ENCODE measurements around the gene KRTAP5-10. TPM values are rescaled to one million over a fixed set of nuclear protein-coding genes. Genes with fewer than 3 reads are reported as not detected.

Gene KRTAP5-10
- total and polyA plus RNA-seq, 2 of the 8 experiments (the other 6 are each of a cell fraction or from before 2014, with no cell fraction given), result 0.12 TPM; not detected in 1

DNA sequence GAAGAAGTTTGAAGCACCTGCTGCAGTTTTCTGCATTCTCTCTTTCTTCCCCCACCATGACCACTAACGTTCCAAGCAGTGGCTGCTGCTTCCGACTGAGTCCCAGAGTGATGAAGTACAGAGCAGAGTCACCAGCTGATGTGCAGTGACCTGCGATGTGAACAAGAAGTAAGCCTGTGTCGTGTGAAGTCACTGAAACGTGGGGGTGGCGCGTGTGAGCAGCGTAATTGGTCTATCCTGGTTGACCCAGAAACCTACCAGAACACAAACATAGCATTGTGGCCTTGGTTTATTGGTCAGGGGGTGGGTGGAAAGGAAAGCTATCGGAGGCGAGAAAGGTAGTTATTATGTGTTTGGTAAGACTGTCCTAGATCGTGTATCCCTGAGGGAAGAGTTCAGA, 34.8 kb upstream of the KRTAP5-10 start:
- no peaks in the 10 kb centered on the region for H3K79me1 ChIP-seq (ENCODE audit: low read depth, low read length)
- POLR2A ChIA-PET (ENCODE audit: partially characterized antibody), result no interaction called here
- no peaks in the 10 kb centered on the region; the same call in 1 of the 2 replicates for H3K23me2 ChIP-seq (ENCODE audit: low read depth, low read length)
- DNase-seq (ENCODE audit: low read depth in 1 of 2, low spot score in 2 of 2), result peak in 1 of 2 experiments; percentile 13
- 91% methylated on average over 11 of the region's 11 CpGs; no CpG with 5 or more reads in 1 of the 2 experiments for whole genome bisulfite sequencing, 2 experiments (ENCODE audit: extremely low coverage in 1 of 2, insufficient coverage in 1 of 2, insufficient read length in 1 of 2, insufficient replicate concordance in 2 of 2, low coverage in 1 of 2, low lambda C conversion rate in 2 of 2, missing lambda C conversion rate in 1 of 2)
- H3K4me1 ChIP-seq (replicated peaks in 1 of 4; ENCODE audit: control insufficient read depth in 3 of 4, insufficient read depth in 4 of 4, low read length in 3 of 4), result no peaks in the 10 kb centered on the region
- no peak overlapping the region for H3K4ac ChIP-seq (replicated peaks; ENCODE audit: insufficient read length, low read depth, low read length)
- H3K4me2 ChIP-seq (ENCODE audit: insufficient read depth in 1 of 2, low read depth in 2 of 2, low read length in 2 of 2), result no peak overlapping the region
- no peak overlapping the region for H2BK15ac ChIP-seq (ENCODE audit: low read length)
- H2BK5ac ChIP-seq (ENCODE audit: low read depth, low read length), result no peak overlapping the region
- H4K8ac ChIP-seq (ENCODE audit: extremely low read depth, insufficient read depth, low read length), result no peak overlapping the region
- no peak overlapping the region for H4K91ac ChIP-seq (replicated peaks; ENCODE audit: insufficient read length, low read length)
- no peak for TF ChIP-seq FOSL1 (IDR thresholded peaks at IDR 0.05; ENCODE audit: insufficient read depth, low read depth, low read length)
- TF ChIP-seq CTCF (IDR thresholded peaks at IDR 0.05; ENCODE audit: control extremely low read depth in 1 of 3, insufficient read depth in 1 of 3, low read depth in 1 of 3, low read length in 3 of 3), result no peak
- no peak for TF ChIP-seq CREB1 (IDR thresholded peaks at IDR 0.05)
- TF ChIP-seq PHF8 (conservative IDR thresholded peaks at IDR 0.05; ENCODE audit: low read depth, low read length), result no peak
- TF ChIP-seq ZNF274 (IDR thresholded peaks at IDR 0.05; ENCODE audit: borderline replicate concordance, extremely low read depth, low read length), result no peak
- no peak for TF ChIP-seq POLR2A (IDR thresholded peaks at IDR 0.05; ENCODE audit: control extremely low read depth in 1 of 2, low read depth in 2 of 2, low read length in 2 of 2)
- H3K23ac ChIP-seq (ENCODE audit: insufficient read length), result no peak overlapping the region
- no peaks in the 10 kb centered on the region for H3K9me3 ChIP-seq (ENCODE audit: insufficient read depth in 2 of 2, low read depth in 1 of 2, low read length in 1 of 2)
- CTCF ChIA-PET (ENCODE audit: partially characterized antibody), result interaction anchor here (1.2 to 1.7 kb wide), 2 partner anchors 11 to 33 kb away, joined by 3 to 5 read pairs; no protein-coding TSS in a partner anchor
- no peak overlapping the region for H4K5ac ChIP-seq (ENCODE audit: insufficient read length, low read depth, low read length)
- no peak overlapping the region for H3K14ac ChIP-seq (ENCODE audit: insufficient read length)
- FAIRE-seq, result no peak
- no peaks in the 10 kb centered on the region for H3K36me3 ChIP-seq (ENCODE audit: control insufficient read depth in 2 of 4, insufficient read depth in 4 of 4, low read length in 3 of 4)
- no peaks in the 10 kb centered on the region for H4K20me1 ChIP-seq (replicated peaks in 1 of 2; ENCODE audit: control insufficient read depth in 1 of 2, insufficient read depth in 2 of 2, low read length in 2 of 2)
- H3K27ac ChIP-seq (ENCODE audit: low read depth, low read length), result no peak overlapping the region
- H2BK12ac ChIP-seq (ENCODE audit: low read depth, low read length), result no peak overlapping the region
- H2AFZ ChIP-seq (ENCODE audit: low read length), result no peak overlapping the region
- H3K9ac ChIP-seq (replicated peaks in 1 of 4; ENCODE audit: extremely low read depth in 1 of 4, low read depth in 3 of 4, low read length in 3 of 4), result no peak overlapping the region
- no peak overlapping the region for H3K4me3 ChIP-seq (ENCODE audit: extremely low read depth in 1 of 4, insufficient read depth in 2 of 4, low read depth in 3 of 4, low read length in 4 of 4)
- H2BK20ac ChIP-seq (ENCODE audit: low read length), result no peak overlapping the region
- no peak overlapping the region for H2BK120ac ChIP-seq (replicated peaks; ENCODE audit: low read depth, low read length)
- no peak overlapping the region for H3K56ac ChIP-seq (replicated peaks; ENCODE audit: insufficient read length, low read depth, low read length)
- no peak overlapping the region for H3K18ac ChIP-seq (ENCODE audit: extremely low read depth, low read length)
- H3K27me3 ChIP-seq (replicated peaks in 1 of 4; ENCODE audit: control insufficient read depth in 3 of 4, extremely low read depth in 1 of 4, insufficient read depth in 3 of 4, low read length in 3 of 4), result no peaks in the 10 kb centered on the region
- no peak overlapping the region for H2AK5ac ChIP-seq (ENCODE audit: low read depth, low read length)
- no peaks in the 10 kb centered on the region for H3K79me2 ChIP-seq (ENCODE audit: control insufficient read depth in 1 of 2, insufficient read depth in 2 of 2, low read length in 2 of 2)
